Measurements from ENCODE around the gene NACC2. TPM values are rescaled to one million over a fixed set of nuclear protein-coding genes. Genes with fewer than 3 reads are reported as not detected.

The NACC2 gene
- polyA plus RNA-seq, 3 donors: 8.1 to 32.4 (median 8.7) TPM

GRCh38 chr9:135983208-135984071 lies 111.6 kb downstream of the NACC2 start:
- no peak for DNase-seq
- intact Hi-C loops (cut with micrococcal nuclease): no loop called here

DNA sequence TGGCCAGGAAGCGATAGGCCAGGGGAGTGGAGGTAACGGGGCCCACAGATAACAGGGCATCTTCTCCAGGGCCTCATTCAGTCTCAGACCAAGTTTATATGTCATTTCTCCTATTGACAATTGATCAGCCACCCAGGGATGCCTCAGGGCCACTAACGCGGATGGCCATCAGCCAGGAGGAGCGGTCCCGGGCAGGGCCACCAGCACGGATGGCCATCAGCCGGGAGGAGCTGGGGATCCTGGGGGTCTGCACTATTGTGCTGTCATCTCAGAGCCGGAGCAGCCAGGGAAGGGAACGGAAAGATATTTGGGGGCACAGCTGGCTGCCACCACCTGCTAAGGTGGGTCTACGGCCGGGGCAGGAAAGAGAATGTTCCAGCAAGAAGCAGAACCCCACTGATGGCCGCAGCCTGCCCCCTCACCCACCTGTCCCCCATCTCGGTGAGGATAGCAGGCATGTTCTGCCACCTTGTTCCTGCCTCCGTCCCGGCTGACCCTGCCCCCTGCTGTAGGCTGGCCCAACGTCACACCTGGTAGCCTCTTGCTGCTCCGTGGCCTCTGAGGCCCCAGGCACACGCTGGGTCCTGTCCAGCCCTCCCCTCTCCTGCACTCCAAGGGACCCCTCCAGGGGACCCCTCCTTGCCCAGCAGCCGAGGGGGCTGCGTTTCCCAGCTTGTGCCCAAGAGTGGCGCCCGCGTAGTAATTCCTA lies 112.4 kb downstream of the NACC2 start:
- no peak for DNase-seq
- WGBS (ENCODE audit: insufficient coverage): 91% methylated on average over 24 of the region's 24 CpGs
- H3K27me3 ChIP-seq (ENCODE audit: control insufficient read depth in 2 of 2, insufficient read depth in 2 of 2, low read length in 2 of 2): peaks cover 0 to 17% of the 10 kb centered on the region in 2 donors

More at GRCh38 chr9:135983208-135984071, 111.6 kb downstream of the NACC2 start:
- peaks cover 0 to 1% (median 0%) of the 10 kb centered on the region in 7 donors for H3K9me3 Mint-ChIP-seq
- Histone ChIP-seq H3K4me3 (replicated peaks in 1 of 3; ENCODE audit: low read depth in 2 of 3, low read length in 3 of 3) (no peak overlapping the region), H3K9ac (ENCODE audit: insufficient read depth, low read length, poor library complexity, severe bottlenecking) (no peak overlapping the region), H3K27ac (ENCODE audit: low read depth in 1 of 2, low read length in 2 of 2) (no peak overlapping the region), H3K79me2 (ENCODE audit: insufficient read depth, low read length) (no peaks in the 10 kb centered on the region), H3K36me3 (replicated peaks in 1 of 2; ENCODE audit: control insufficient read depth in 1 of 2, insufficient read depth in 2 of 2, low read length in 2 of 2) (no peaks in the 10 kb centered on the region), H4K20me1 (ENCODE audit: insufficient read depth, low read length) (no peaks in the 10 kb centered on the region), H3K9me3 (replicated peaks in 1 of 2; ENCODE audit: control insufficient read depth in 1 of 2, insufficient read depth in 1 of 2, low read length in 2 of 2) (no peaks in the 10 kb centered on the region), H2AFZ (ENCODE audit: insufficient read depth, low read depth, low read length, poor library complexity, severe bottlenecking) (no peak overlapping the region), H3K27me3 (ENCODE audit: control insufficient read depth in 2 of 2, insufficient read depth in 2 of 2, low read length in 2 of 2) (peaks cover 0 to 16% of the 10 kb centered on the region in 2 donors), H3K4me2 (replicated peaks; ENCODE audit: extremely low read depth, low read length, poor library complexity, severe bottlenecking) (no peak overlapping the region), H3K4me1 (ENCODE audit: control insufficient read depth in 1 of 2, insufficient read depth in 2 of 2, low read length in 2 of 2) (peaks cover 8 to 13% of the 10 kb centered on the region in 2 donors)
- no peaks in the 10 kb centered on the region for H3K36me3 Mint-ChIP-seq
- H3K27ac Mint-ChIP-seq: no peak overlapping the region
- no peak overlapping the region for H3K4me3 Mint-ChIP-seq
- TF ChIP-seq, protein P1, sequence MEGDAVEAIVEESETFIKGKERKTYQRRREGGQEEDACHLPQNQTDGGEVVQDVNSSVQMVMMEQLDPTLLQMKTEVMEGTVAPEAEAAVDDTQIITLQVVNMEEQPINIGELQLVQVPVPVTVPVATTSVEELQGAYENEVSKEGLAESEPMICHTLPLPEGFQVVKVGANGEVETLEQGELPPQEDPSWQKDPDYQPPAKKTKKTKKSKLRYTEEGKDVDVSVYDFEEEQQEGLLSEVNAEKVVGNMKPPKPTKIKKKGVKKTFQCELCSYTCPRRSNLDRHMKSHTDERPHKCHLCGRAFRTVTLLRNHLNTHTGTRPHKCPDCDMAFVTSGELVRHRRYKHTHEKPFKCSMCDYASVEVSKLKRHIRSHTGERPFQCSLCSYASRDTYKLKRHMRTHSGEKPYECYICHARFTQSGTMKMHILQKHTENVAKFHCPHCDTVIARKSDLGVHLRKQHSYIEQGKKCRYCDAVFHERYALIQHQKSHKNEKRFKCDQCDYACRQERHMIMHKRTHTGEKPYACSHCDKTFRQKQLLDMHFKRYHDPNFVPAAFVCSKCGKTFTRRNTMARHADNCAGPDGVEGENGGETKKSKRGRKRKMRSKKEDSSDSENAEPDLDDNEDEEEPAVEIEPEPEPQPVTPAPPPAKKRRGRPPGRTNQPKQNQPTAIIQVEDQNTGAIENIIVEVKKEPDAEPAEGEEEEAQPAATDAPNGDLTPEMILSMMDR (IDR thresholded peaks at IDR 0.05): no peak
- peaks cover 3 to 25% (median 16%) of the 10 kb centered on the region in 3 donors for H3K27me3 Mint-ChIP-seq (ENCODE audit: low read depth in 3 of 3)
- peaks cover 8% of the 10 kb centered on the region for H3K4me1 Mint-ChIP-seq
- 92% methylated on average over 7 of the region's 26 CpGs for WGBS (ENCODE audit: insufficient coverage)

More for the DNA sequence above, 112.4 kb downstream of the NACC2 start:
- H3K9ac ChIP-seq (ENCODE audit: insufficient read depth, low read length, poor library complexity, severe bottlenecking): no peak overlapping the region
- H3K27ac ChIP-seq (ENCODE audit: low read depth in 1 of 2, low read length in 2 of 2): no peak overlapping the region
- Mint-ChIP-seq H3K27me3 (ENCODE audit: low read depth in 3 of 3) (peaks cover 3 to 24% (median 16%) of the 10 kb centered on the region in 3 donors), H3K36me3 (no peaks in the 10 kb centered on the region), H3K4me1 (peaks cover 8% of the 10 kb centered on the region), H3K4me3 (no peak overlapping the region), H3K27ac (no peak overlapping the region), H3K9me3 (peaks cover 0 to 1% (median 0%) of the 10 kb centered on the region in 7 donors)
- H3K36me3 ChIP-seq (replicated peaks in 1 of 2; ENCODE audit: control insufficient read depth in 1 of 2, insufficient read depth in 2 of 2, low read length in 2 of 2): no peaks in the 10 kb centered on the region
- no peaks in the 10 kb centered on the region for H3K79me2 ChIP-seq (ENCODE audit: insufficient read depth, low read length)
- no peaks in the 10 kb centered on the region for H3K9me3 ChIP-seq (replicated peaks in 1 of 2; ENCODE audit: control insufficient read depth in 1 of 2, insufficient read depth in 1 of 2, low read length in 2 of 2)
- H3K4me3 ChIP-seq (replicated peaks in 1 of 3; ENCODE audit: low read depth in 2 of 3, low read length in 3 of 3): no peak overlapping the region
- intact Hi-C loops (cut with micrococcal nuclease): no loop called here
- TF ChIP-seq, protein P1 (IDR thresholded peaks at IDR 0.05): no peak
- no peaks in the 10 kb centered on the region for H4K20me1 ChIP-seq (ENCODE audit: insufficient read depth, low read length)
- H2AFZ ChIP-seq (ENCODE audit: insufficient read depth, low read depth, low read length, poor library complexity, severe bottlenecking): no peak overlapping the region
- H3K4me1 ChIP-seq (ENCODE audit: control insufficient read depth in 1 of 2, insufficient read depth in 2 of 2, low read length in 2 of 2): peaks cover 8 to 14% of the 10 kb centered on the region in 2 donors
- H3K4me2 ChIP-seq (replicated peaks; ENCODE audit: extremely low read depth, low read length, poor library complexity, severe bottlenecking): no peak overlapping the region

Measured in CD14-positive monocyte (primary cell).